GM12891 (cell line): ENCODE measurements around the gene SCD5.

ENCODE experiments used
- PAX5 ChIP-seq: IDR thresholded peaks from 2 replicates; pipeline ENCODE4 v1.6.1; 2011; ENCODE audit warnings: low read length, moderate library complexity, mild to moderate bottlenecking; ENCODE audit not compliant: insufficient read depth, severe bottlenecking
- POLR2A ChIP-seq: IDR thresholded peaks from 2 replicates; pipeline ENCODE4 v1.6.1; 2011; ENCODE audit warnings: low read depth, low read length, control low read depth
- POLR2AphosphoS5 ChIP-seq: IDR thresholded peaks from 2 replicates; pipeline ENCODE4 v1.6.1; 2011; ENCODE audit warnings: low read depth, low read length, control low read depth
- POU2F2 ChIP-seq: IDR thresholded peaks from 2 replicates; pipeline ENCODE4 v1.6.1; 2011; ENCODE audit warnings: low read depth, mild to moderate bottlenecking, control low read depth, low read length, moderate library complexity
- SPI1 ChIP-seq: IDR thresholded peaks from 2 replicates; pipeline ENCODE4 v1.6.1; 2011; ENCODE audit warnings: low read depth, low read length, control low read depth
- TAF1 ChIP-seq: IDR thresholded peaks from 2 replicates; pipeline ENCODE4 v1.6.1; 2011; ENCODE audit warnings: low read depth, low read length, control low read depth

DNA sequence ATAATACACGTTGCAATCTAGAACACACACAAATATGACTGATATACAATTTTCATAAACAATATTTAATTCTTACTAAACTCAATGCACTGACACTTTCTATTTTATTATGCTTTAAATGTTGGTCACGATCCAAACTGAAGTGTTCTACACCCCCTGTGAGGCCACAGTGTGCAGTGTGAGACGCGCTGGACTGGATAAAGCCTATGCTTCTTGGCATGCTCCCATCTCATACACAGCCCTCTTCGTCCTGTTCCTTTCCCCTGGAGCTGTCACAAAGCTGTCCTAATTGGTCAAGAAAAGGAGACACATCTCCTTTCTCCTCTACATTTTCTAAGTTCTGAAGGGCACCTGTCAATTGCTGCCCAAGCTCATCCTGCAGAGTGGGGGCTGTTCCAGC, 72.0 kb downstream of the SCD5 start:
- TF ChIP-seq SPI1 (no peak), POLR2A (no peak), POLR2AphosphoS5 (no peak), TAF1 (no peak), PAX5 (no peak), POU2F2 (no peak)
